RWPE1 (cell line): ENCODE data around the gene SSX2IP.

Source experiments
- CTCF ChIA-PET: fragments of 350-600 bp; sonication (Branson Sonifier 250); formaldehyde crosslinking; extraction: SDS; loops from one replicate; lab custom pipeline; 2021; lab: Yijun Ruan, JAX
- POLR2A ChIA-PET: fragments of 400-600 bp; formaldehyde crosslinking; extraction: SDS; loops from one replicate; lab custom pipeline; 2020; ENCODE audit warnings: antibody characterized with exemption; ENCODE audit not compliant: low non-redundant PET; lab: Yijun Ruan, JAX
- DNase-seq: peaks from one replicate; pipeline ENCODE4 v3.0.0; 2012; ENCODE audit warnings: low spot score
- H3K27ac ChIP-seq: fragments of 450-650 bp; 2 replicates; pipeline ENCODE4 v1.5.1; 2017
- TF ChIP-seq, protein P1 (sequence below): fragments of 450-650 bp; conservative IDR thresholded peaks from 2 replicates; pipeline ENCODE4 v1.5.1; 2017; ENCODE audit warnings: low read depth, mild to moderate bottlenecking

Gene SSX2IP, protein sequence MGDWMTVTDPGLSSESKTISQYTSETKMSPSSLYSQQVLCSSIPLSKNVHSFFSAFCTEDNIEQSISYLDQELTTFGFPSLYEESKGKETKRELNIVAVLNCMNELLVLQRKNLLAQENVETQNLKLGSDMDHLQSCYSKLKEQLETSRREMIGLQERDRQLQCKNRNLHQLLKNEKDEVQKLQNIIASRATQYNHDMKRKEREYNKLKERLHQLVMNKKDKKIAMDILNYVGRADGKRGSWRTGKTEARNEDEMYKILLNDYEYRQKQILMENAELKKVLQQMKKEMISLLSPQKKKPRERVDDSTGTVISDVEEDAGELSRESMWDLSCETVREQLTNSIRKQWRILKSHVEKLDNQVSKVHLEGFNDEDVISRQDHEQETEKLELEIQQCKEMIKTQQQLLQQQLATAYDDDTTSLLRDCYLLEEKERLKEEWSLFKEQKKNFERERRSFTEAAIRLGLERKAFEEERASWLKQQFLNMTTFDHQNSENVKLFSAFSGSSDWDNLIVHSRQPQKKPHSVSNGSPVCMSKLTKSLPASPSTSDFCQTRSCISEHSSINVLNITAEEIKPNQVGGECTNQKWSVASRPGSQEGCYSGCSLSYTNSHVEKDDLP

DNA sequence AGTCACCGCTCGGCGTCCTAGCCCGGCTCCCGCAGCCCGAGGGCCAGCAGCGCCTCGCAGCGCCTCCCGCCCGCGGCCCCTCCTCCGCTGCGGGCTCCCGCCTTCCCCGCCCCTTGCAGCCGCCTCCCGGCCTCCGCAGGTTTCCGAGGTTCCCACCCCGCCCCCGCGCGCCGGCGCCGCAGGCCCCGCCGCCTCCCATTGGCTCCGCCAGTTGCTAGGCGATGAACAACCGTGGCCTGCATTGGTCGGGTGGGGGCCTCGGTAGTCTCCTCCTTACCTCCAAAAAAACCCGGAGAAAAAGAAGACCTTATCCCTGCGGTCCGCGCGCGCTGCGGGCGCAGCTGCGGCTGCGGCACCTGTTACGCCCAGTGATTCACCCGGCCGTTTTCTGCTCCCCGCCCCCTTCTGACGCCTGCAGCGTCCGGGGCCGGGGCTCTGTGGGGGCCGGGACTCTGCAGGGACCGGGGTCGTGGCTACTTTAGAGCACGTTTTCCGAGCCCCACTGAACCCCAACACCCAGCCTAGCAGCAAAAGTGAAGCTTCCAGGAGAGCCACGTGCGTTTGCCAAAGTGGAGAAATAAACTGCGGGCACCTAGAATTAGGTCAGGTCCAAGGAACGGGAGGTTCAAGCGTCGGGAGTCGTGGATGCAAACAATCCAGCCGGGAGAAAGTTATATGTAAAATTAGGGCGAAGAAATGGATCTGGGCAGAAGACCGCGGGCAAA lies at the start of gene SSX2IP:
SSX2IP (minus strand) TSS at position 65 of the 725 bp plus-strand sequence. CDS start 19,242 bp downstream, outside the sequence.
- peak; percentile 99 for DNase-seq
- TF ChIP-seq, protein P1, sequence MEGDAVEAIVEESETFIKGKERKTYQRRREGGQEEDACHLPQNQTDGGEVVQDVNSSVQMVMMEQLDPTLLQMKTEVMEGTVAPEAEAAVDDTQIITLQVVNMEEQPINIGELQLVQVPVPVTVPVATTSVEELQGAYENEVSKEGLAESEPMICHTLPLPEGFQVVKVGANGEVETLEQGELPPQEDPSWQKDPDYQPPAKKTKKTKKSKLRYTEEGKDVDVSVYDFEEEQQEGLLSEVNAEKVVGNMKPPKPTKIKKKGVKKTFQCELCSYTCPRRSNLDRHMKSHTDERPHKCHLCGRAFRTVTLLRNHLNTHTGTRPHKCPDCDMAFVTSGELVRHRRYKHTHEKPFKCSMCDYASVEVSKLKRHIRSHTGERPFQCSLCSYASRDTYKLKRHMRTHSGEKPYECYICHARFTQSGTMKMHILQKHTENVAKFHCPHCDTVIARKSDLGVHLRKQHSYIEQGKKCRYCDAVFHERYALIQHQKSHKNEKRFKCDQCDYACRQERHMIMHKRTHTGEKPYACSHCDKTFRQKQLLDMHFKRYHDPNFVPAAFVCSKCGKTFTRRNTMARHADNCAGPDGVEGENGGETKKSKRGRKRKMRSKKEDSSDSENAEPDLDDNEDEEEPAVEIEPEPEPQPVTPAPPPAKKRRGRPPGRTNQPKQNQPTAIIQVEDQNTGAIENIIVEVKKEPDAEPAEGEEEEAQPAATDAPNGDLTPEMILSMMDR = no peak
- ChIA-PET CTCF (interaction anchor here (0.6 kb wide), 1 partner anchor 78 kb away, joined by 3 read pairs; no protein-coding TSS in a partner anchor), POLR2A (no interaction called here)
- H3K27ac ChIP-seq = peak within 1 kb of the TSS; percentile 88

DNA sequence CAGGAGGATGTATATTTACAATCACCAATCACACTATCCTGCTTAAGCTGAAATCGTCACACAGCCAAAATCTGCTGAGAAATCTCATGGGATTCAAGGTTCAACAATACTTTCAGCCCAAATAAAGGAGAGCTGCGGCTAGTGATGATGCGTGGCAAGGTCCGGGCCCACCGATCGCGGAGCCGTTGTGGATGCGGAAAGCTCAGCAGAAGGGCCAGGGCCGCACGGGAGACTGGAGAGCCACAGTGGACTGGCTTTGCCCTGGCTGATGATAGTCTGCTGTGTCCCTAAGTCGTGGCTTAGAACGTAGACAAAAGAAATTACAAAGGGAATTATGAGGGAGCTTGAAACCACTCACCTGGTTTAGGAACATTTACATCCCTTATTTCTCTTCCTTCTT lies 48.0 kb upstream of the SSX2IP start:
- DNase-seq = no peak
- ChIA-PET CTCF (no interaction called here), POLR2A (no interaction called here)
- TF ChIP-seq, protein P1 = no peak
- no peak overlapping the region for H3K27ac ChIP-seq

DNA sequence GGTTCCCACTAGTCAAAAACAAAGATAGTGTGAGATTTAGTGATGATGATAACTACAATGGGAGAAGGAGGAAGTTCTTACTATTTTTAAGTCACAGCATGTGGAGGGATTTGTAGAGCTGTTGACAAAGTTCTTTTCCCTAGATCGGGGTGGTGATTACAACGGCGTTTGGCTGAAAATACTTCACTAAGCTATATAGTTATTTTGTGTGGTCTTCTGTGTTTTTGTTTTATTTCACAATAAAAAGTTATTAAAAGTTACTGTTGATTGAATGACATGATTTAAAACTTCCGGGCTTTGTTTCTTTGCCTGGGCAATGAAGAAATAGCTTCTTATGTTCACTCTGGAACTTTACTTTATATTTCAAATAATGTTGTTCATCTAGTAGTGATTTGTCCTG lies 47.3 kb upstream of the SSX2IP start:
- no peak overlapping the region for H3K27ac ChIP-seq
- TF ChIP-seq, protein P1 = no peak
- POLR2A ChIA-PET = interaction anchor here (0.6 kb wide), 1 partner anchor 58 kb away, joined by 3 read pairs; no protein-coding TSS in a partner anchor
- DNase-seq = no peak
- CTCF ChIA-PET = interaction anchor here (0.6 kb wide), 1 partner anchor 800 kb away, joined by 3 read pairs; no protein-coding TSS in a partner anchor

DNA sequence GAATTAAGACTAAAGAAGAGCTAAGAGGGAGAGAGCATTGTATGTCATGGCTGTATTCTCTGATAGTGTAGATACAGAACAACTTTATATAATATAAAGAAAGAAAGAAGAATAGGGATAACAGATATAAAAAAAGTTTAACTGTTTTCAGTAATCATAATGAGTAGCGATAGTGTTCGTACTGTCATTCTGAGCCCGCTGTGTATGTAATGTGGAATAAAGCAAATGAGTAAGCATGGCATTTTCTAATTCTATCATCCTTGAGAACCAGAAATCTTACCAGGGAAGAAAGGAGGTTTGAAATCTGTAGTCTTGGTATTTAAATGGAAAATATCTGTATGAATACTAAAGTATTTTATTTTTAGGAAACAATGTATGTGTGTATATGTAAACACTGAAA lies 46.7 kb upstream of the SSX2IP start:
- CTCF ChIA-PET = no interaction called here
- no peak for DNase-seq
- POLR2A ChIA-PET = interaction anchor here (0.6 kb wide), 1 partner anchor 57 kb away, joined by 3 read pairs; no protein-coding TSS in a partner anchor
- H3K27ac ChIP-seq = no peak overlapping the region
- TF ChIP-seq, protein P1 = no peak

DNA sequence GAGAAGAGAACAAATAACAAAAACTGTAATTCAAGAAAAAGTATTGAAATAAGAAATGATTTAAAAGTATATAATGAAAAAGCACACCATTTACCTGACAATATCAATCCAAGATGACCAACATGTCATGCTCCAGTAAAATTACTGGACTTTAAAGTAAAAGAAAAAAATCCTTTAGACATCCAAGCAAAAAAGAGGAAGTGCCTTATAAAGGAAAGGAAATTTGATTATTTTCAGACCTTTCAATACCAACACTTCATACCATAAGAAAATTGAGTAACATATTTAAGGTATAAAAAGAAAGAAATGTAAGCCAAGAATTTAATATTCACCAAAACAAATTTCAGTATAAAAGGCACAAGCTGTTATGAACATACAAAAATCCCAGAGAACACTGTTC lies 46.2 kb upstream of the SSX2IP start:
- ChIA-PET POLR2A (no interaction called here), CTCF (interaction anchor here (0.9 kb wide), 1 partner anchor 13 kb away, joined by 5 read pairs; no protein-coding TSS in a partner anchor)
- TF ChIP-seq, protein P1 = no peak
- no peak for DNase-seq
- no peak overlapping the region for H3K27ac ChIP-seq

DNA sequence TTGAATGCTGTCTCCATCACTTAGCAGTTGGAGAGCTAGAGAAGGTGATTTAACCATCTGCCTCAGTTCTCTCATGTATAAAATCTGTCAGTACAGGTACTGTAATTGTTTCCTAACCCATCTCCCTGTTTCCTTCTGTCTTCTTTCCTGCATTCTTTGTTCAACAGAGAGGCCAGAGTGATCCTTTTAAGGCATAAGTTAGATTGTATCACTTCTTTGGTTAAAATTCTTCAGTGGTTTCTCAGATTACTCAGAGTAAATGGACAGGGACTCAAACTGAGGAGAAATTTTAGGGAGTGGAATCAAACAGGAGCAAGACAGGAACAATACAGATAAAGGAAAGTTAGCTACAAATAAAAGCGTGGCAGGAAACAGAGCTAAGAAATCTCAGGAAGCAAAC lies 45.2 kb upstream of the SSX2IP start:
- ChIA-PET CTCF (interaction anchor here (0.9 kb wide), 1 partner anchor 14 kb away, joined by 5 read pairs; no protein-coding TSS in a partner anchor), POLR2A (no interaction called here)
- no peak overlapping the region for H3K27ac ChIP-seq
- TF ChIP-seq, protein P1 = no peak
- no peak for DNase-seq
